AG10803 (cell line): ENCODE results near the gene ADM5.

Experiments used
- DNase-seq: peaks from one replicate; pipeline ENCODE4 v3.0.0; 2010; ENCODE audit warnings: low read depth
- H3K4me3 ChIP-seq: 2 replicates; pipeline ENCODE4 v1.5.1; 2011; ENCODE audit warnings: mild to moderate bottlenecking, low read length, control low read depth
- CTCF ChIP-seq: conservative IDR thresholded peaks from 2 replicates; pipeline ENCODE4 v1.5.1; 2011; ENCODE audit warnings: mild to moderate bottlenecking, low read length, control low read depth, inconsistent platforms

Gene ADM5

GRCh38 chr19:49677231-49677900, 12.0 kb upstream of the ADM5 start, which contains the start of gene PRMT1:
PRMT1 (plus strand) TSS chr19:49677271; CDS start chr19:49677281, 10 bp downstream.
- peak within 1 kb of the TSS; percentile 99 for H3K4me3 ChIP-seq
- DNase-seq: no peak
- TF ChIP-seq CTCF: no peak

- TF ChIP-seq CTCF: peak; percentile 58
- peak; percentile 49 for DNase-seq
- H3K4me3 ChIP-seq: peak overlapping the region; percentile 99
Measured at GRCh38 chr19:49677901-49678674, 11.3 kb upstream of the ADM5 start.

GRCh38 chr19:49678985-49679770, 10.2 kb upstream of the ADM5 start:
- no peak for TF ChIP-seq CTCF
- H3K4me3 ChIP-seq: no peak overlapping the region
- DNase-seq: no peak

GRCh38 chr19:49679771-49680413, 9.5 kb upstream of the ADM5 start:
- DNase-seq: no peak
- H3K4me3 ChIP-seq: no peak overlapping the region
- no peak for TF ChIP-seq CTCF

DNA sequence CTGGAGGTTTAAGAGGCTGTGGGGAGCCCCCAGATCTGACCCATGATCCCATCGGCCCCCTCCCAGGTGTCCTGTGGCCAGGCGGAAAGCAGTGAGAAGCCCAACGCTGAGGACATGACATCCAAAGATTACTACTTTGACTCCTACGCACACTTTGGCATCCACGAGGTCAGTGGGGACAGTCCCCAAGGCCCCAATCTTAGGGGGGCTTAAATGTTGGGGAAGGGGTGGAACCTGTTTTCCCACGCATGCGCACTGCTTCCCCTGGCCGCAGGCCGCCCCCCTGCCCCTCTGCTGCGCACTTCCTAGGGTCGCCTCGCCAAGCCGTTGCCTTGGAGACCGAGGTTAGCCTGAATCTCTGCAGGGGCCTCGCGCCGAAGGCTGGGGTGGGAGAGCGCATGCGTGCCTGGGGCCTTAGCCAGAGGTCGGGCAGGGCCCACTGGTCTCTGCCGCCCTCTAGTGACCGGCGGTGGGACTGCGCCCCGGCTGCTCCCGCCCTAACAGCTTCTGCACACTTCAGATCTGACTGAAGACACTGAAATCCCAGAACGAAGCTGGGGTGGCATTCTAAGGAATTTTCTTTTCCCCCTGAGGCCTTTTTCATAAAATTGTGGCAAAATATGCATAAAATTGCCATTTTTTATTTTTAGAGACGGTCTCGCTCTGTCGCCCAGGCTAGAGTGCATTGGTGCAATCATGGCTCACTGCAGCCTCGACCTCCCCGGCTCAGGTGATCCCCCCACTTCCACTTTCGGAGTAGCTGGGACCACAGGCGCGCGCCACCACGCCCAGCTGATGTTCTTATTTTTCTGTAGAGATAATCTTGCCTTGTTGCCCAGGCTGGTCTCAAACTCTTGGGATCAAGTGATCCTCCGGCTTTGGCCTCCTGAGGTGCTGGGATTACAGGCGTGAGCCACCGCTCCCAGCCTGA, 8.7 kb upstream of the ADM5 start:
- peak; percentile 94 for TF ChIP-seq CTCF
- DNase-seq: peak; percentile 77
- H3K4me3 ChIP-seq: peak overlapping the region; percentile 15

DNA sequence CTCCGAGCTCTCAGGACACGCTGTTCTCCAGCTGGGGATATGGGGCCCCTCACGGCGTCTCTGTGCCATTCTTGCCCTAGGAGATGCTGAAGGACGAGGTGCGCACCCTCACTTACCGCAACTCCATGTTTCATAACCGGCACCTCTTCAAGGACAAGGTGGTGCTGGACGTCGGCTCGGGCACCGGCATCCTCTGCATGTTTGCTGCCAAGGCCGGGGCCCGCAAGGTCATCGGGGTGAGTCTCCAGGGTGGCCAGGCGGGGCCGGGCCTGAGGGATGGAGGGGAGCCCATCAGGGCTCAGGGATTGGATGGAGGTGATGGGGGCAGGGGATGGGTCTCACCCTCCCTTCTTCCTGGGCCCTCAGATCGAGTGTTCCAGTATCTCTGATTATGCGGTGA, 7.6 kb upstream of the ADM5 start:
- H3K4me3 ChIP-seq: no peak overlapping the region
- no peak for TF ChIP-seq CTCF
- no peak for DNase-seq
